H9 (cell line): ENCODE results near the gene CEMIP2. TPM values are rescaled to one million over a fixed set of nuclear protein-coding genes. Genes with fewer than 3 reads are reported as not detected.

Source experiments
- DNase-seq: peaks from one replicate; pipeline ENCODE4 v3.0.0-alpha.2; 2017
- H2AFZ ChIP-seq: one replicate; pipeline ENCODE4 v1.6.1; 2013; ENCODE audit warnings: mild to moderate bottlenecking, low read length, control low read depth, moderate library complexity
- H2AK5ac ChIP-seq: 2 replicates; pipeline ENCODE4 v1.6.1; 2013; ENCODE audit warnings: low read length, control low read depth, mixed read lengths; ENCODE audit not compliant: insufficient read length
- H2BK120ac ChIP-seq: one replicate; pipeline ENCODE4 v1.6.1; 2013; ENCODE audit warnings: low read depth, mild to moderate bottlenecking, low read length, control low read depth, inconsistent platforms; ENCODE audit not compliant: poor library complexity, severe bottlenecking
- H2BK12ac ChIP-seq: 2 replicates; pipeline ENCODE4 v1.6.1; 2013; ENCODE audit warnings: low read length, control low read depth, mixed read lengths, low read depth; ENCODE audit not compliant: insufficient read length
- H2BK15ac ChIP-seq: 2 replicates; pipeline ENCODE4 v1.6.1; 2013; ENCODE audit warnings: low read depth, low read length, control low read depth
- H2BK20ac ChIP-seq: one replicate; pipeline ENCODE4 v1.6.1; 2013; ENCODE audit warnings: low read depth, mild to moderate bottlenecking, low read length, control low read depth, inconsistent platforms; ENCODE audit not compliant: poor library complexity, severe bottlenecking
- H2BK5ac ChIP-seq: 2 replicates; pipeline ENCODE4 v1.6.1; 2013; ENCODE audit warnings: low read length, control low read depth, mixed read lengths; ENCODE audit not compliant: insufficient read length
- H3K14ac ChIP-seq: 2 replicates; pipeline ENCODE4 v1.6.1; 2013; ENCODE audit warnings: low read length, control low read depth; ENCODE audit not compliant: insufficient read depth
- H3K18ac ChIP-seq: 2 replicates; pipeline ENCODE4 v1.6.1; 2013; ENCODE audit warnings: low read depth, mild to moderate bottlenecking, mixed read lengths, low read length, control low read depth; ENCODE audit not compliant: insufficient read length
- H3K23ac ChIP-seq: 2 replicates; pipeline ENCODE4 v1.6.1; 2013; ENCODE audit warnings: low read length, control low read depth, mixed read lengths, low read depth; ENCODE audit not compliant: insufficient read length
- H3K23me2 ChIP-seq: 2 replicates; pipeline ENCODE4 v1.6.1; 2013; ENCODE audit warnings: low read depth, mild to moderate bottlenecking, mixed read lengths, low read length, control low read depth; ENCODE audit not compliant: insufficient read length, poor library complexity, severe bottlenecking
- H3K27ac ChIP-seq: 2 replicates; pipeline ENCODE4 v1.5.1; 2013; ENCODE audit warnings: low read length, control low read depth, mixed read lengths, low read depth; ENCODE audit not compliant: insufficient read length
- H3K27me3 ChIP-seq: 2 replicates; pipeline ENCODE4 v1.6.1; 2013; ENCODE audit warnings: low read length, control low read depth, inconsistent platforms; ENCODE audit not compliant: insufficient read depth
- H3K4ac ChIP-seq: 2 replicates; pipeline ENCODE4 v1.6.1; 2013; ENCODE audit warnings: low read depth, mild to moderate bottlenecking, control low read depth, inconsistent platforms, low read length, moderate library complexity
- H3K4me1 ChIP-seq: 2 replicates; pipeline ENCODE4 v1.6.1; 2013; ENCODE audit warnings: low read length, control low read depth, inconsistent platforms; ENCODE audit not compliant: insufficient read depth
- H3K4me2 ChIP-seq: 2 replicates; pipeline ENCODE4 v1.6.1; 2013; ENCODE audit warnings: low read length, control low read depth, mixed read lengths; ENCODE audit not compliant: insufficient read length, insufficient read depth
- H3K56ac ChIP-seq: 2 replicates; pipeline ENCODE4 v1.6.1; 2013; ENCODE audit warnings: low read depth, mild to moderate bottlenecking, mixed read lengths, low read length, control low read depth; ENCODE audit not compliant: insufficient read length
- H3K79me1 ChIP-seq: 2 replicates; pipeline ENCODE4 v1.6.1; 2013; ENCODE audit warnings: low read depth, mild to moderate bottlenecking, moderate library complexity, low read length, control low read depth, inconsistent platforms; ENCODE audit not compliant: insufficient read depth, poor library complexity, severe bottlenecking
- H3K79me2 ChIP-seq: 2 replicates; pipeline ENCODE4 v1.6.1; 2013; ENCODE audit warnings: low read length, control low read depth, inconsistent platforms; ENCODE audit not compliant: insufficient read depth
- H3K9ac ChIP-seq: 2 replicates; pipeline ENCODE4 v1.6.1; 2013; ENCODE audit warnings: low read length, control low read depth, mixed read lengths; ENCODE audit not compliant: insufficient read length; ENCODE audit errors: extremely low read depth
- H3K9me3 ChIP-seq: one replicate; pipeline ENCODE4 v1.6.1; 2013; ENCODE audit warnings: low read depth, low read length, inconsistent platforms; ENCODE audit not compliant: control insufficient read depth
- H3T11ph ChIP-seq: one replicate; pipeline ENCODE4 v1.6.1; 2013; ENCODE audit warnings: mild to moderate bottlenecking, low read length, control low read depth, inconsistent platforms
- H4K20me1 ChIP-seq: one replicate; pipeline ENCODE4 v1.6.1; 2013; ENCODE audit not compliant: control insufficient read depth, insufficient read length, insufficient read depth
- H4K5ac ChIP-seq: 2 replicates; pipeline ENCODE4 v1.6.1; 2013; ENCODE audit warnings: low read depth, mild to moderate bottlenecking, mixed read lengths, low read length, control low read depth; ENCODE audit not compliant: insufficient read length
- H4K8ac ChIP-seq: replicated peaks from 2 replicates; pipeline ENCODE4 v1.6.1; 2013; ENCODE audit warnings: low read length, control low read depth, mixed read lengths, low read depth; ENCODE audit not compliant: insufficient read length
- H4K91ac ChIP-seq: 2 replicates; pipeline ENCODE4 v1.6.1; 2013; ENCODE audit warnings: low read depth, mild to moderate bottlenecking, moderate library complexity, mixed read lengths, low read length, control low read depth; ENCODE audit not compliant: insufficient read length
- H3K27ac Mint-ChIP-seq, 3 experiments: 2 replicates in 2 of 3; 3 replicates in 1 of 3; pipeline ENCODE4 v1.8.0; 2020 to 2021; ENCODE audit warnings: mixed read lengths in 3 of 3, mild to moderate bottlenecking in 1 of 3, moderate library complexity in 1 of 3
- H3K27me3 Mint-ChIP-seq: 2 replicates; pipeline ENCODE4 v1.8.0; 2021; ENCODE audit warnings: low read depth, mild to moderate bottlenecking, moderate library complexity, mixed read lengths
- H3K36me3 Mint-ChIP-seq, 3 experiments: 2 replicates in 2 of 3; 3 replicates in 1 of 3; pipeline ENCODE4 v1.8.0; 2020 to 2021; ENCODE audit warnings: low read depth in 3 of 3, mixed read lengths in 3 of 3; ENCODE audit not compliant: insufficient read depth in 1 of 3
- H3K4me1 Mint-ChIP-seq, 2 experiments: 2 replicates each; pipeline ENCODE4 v1.8.0; 2020; ENCODE audit warnings: mixed read lengths in 2 of 2
- H3K4me3 Mint-ChIP-seq, 2 experiments: 2 replicates in 1 of 2; 3 replicates in 1 of 2; pipeline ENCODE4 v1.8.0; 2020 to 2021; ENCODE audit warnings: mild to moderate bottlenecking in 2 of 2, mixed read lengths in 2 of 2, moderate library complexity in 1 of 2
- H3K9me3 Mint-ChIP-seq, 2 experiments: 2 replicates in 1 of 2; 3 replicates in 1 of 2; pipeline ENCODE4 v1.8.0; 2020; ENCODE audit warnings: mild to moderate bottlenecking in 2 of 2, mixed read lengths in 2 of 2, moderate library complexity in 1 of 2
- WGBS: extraction: QIAGEN DNeasy Blood & Tissue Kit; methylation state at CpG from one replicate; pipeline ENCODE4 v1.1.7; 2013; ENCODE audit warnings: missing lambda C conversion rate, low lambda C conversion rate, mixed read lengths; ENCODE audit not compliant: insufficient read length; ENCODE audit errors: extremely low coverage; 5-methylcytosine and 5-hydroxymethylcytosine counted together
- total RNA-seq: library from RNA; stranded (reverse); gene quantifications from 2 replicates; pipeline ENCODE4 v1.2.1, GENCODE V29; 2021
- TF ChIP-seq, protein P1 (sequence below): fragments of 200-600 bp; sonication (generic); conservative IDR thresholded peaks from 3 replicates; pipeline ENCODE4 v1.8.0; 2021; ENCODE audit warnings: antibody characterized with exemption, mild to moderate bottlenecking

Gene CEMIP2
- total RNA-seq, 1 experiment from 2014 or later, result 77.2 TPM

DNA sequence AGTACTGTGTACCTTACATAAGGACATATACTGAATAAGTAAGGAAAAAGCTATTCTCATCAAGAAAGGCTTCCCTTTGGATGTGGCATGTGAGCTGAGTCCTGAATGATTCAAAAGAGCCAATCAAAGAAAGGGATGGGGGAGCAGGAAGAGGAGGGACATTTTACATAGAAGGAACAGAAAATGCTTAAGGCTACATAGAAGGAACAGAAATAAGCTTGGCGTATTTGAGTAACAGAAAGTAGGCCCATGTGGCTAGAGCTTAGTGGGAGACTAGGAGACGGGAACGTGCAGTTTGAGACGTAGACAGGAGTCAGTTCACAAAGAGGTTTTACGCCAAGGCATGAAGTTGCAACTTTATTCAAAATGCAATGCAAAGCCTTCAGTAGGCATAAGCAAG lies 126.3 kb downstream of the CEMIP2 start:
- Histone ChIP-seq H4K91ac (no peak overlapping the region), H2AK5ac (no peak overlapping the region), H4K8ac (no peak overlapping the region), H3K9ac (no peak overlapping the region), H2BK15ac (no peak overlapping the region), H2BK5ac (no peak overlapping the region), H4K20me1 (no peaks in the 10 kb centered on the region), H3K27me3 (peaks cover 2% of the 10 kb centered on the region; the same call in 1 of the 2 replicates), H2AFZ (no peak overlapping the region), H3K56ac (no peak overlapping the region), H3K79me2 (no peaks in the 10 kb centered on the region), H2BK120ac (no peak overlapping the region), H3K14ac (no peak overlapping the region), H2BK20ac (no peak overlapping the region), H3K23ac (no peak overlapping the region), H3K4me1 (no peaks in the 10 kb centered on the region; the same call in 1 of the 2 replicates), H3K27ac (no peak overlapping the region), H3K4ac (no peak overlapping the region), H3K18ac (no peak overlapping the region), H3K9me3 (no peaks in the 10 kb centered on the region), H3T11ph (no peak overlapping the region), H4K5ac (no peak overlapping the region), H3K79me1 (no peaks in the 10 kb centered on the region), H2BK12ac (no peak overlapping the region), H3K4me2 (no peak overlapping the region), H3K23me2 (no peaks in the 10 kb centered on the region)
- Mint-ChIP-seq H3K4me3 (no peak overlapping the region), H3K27ac (no peak overlapping the region), H3K4me1 (peaks cover under 1 to 3% of the 10 kb centered on the region in 2 experiments), H3K9me3 (no peaks in the 10 kb centered on the region), H3K36me3 (no peaks in the 10 kb centered on the region; a peak in 1 of 7 replicates), H3K27me3 (peaks cover 14% of the 10 kb centered on the region)
- no peak for DNase-seq
- TF ChIP-seq, protein P1, sequence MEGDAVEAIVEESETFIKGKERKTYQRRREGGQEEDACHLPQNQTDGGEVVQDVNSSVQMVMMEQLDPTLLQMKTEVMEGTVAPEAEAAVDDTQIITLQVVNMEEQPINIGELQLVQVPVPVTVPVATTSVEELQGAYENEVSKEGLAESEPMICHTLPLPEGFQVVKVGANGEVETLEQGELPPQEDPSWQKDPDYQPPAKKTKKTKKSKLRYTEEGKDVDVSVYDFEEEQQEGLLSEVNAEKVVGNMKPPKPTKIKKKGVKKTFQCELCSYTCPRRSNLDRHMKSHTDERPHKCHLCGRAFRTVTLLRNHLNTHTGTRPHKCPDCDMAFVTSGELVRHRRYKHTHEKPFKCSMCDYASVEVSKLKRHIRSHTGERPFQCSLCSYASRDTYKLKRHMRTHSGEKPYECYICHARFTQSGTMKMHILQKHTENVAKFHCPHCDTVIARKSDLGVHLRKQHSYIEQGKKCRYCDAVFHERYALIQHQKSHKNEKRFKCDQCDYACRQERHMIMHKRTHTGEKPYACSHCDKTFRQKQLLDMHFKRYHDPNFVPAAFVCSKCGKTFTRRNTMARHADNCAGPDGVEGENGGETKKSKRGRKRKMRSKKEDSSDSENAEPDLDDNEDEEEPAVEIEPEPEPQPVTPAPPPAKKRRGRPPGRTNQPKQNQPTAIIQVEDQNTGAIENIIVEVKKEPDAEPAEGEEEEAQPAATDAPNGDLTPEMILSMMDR, result no peak
- no CpG with 5 or more reads among the region's 5 CpGs for WGBS
